Measurements from ENCODE around the gene AMFR. TPM values are rescaled to one million over a fixed set of nuclear protein-coding genes. Genes with fewer than 3 reads are reported as not detected.

Gene AMFR
- total RNA-seq, 1 experiment from 2014 or later = 122 TPM

- no peak for DNase-seq (ENCODE audit: low read depth, low spot score)
- in situ Hi-C loops (cut with HindIII; ENCODE audit: low pct_unique_long_range_greater_than_20kb, low sequenced_read_pairs) = no loop called here
Observed at GRCh38 chr16:56345406-56346050, 79.8 kb downstream of the AMFR start.

DNA sequence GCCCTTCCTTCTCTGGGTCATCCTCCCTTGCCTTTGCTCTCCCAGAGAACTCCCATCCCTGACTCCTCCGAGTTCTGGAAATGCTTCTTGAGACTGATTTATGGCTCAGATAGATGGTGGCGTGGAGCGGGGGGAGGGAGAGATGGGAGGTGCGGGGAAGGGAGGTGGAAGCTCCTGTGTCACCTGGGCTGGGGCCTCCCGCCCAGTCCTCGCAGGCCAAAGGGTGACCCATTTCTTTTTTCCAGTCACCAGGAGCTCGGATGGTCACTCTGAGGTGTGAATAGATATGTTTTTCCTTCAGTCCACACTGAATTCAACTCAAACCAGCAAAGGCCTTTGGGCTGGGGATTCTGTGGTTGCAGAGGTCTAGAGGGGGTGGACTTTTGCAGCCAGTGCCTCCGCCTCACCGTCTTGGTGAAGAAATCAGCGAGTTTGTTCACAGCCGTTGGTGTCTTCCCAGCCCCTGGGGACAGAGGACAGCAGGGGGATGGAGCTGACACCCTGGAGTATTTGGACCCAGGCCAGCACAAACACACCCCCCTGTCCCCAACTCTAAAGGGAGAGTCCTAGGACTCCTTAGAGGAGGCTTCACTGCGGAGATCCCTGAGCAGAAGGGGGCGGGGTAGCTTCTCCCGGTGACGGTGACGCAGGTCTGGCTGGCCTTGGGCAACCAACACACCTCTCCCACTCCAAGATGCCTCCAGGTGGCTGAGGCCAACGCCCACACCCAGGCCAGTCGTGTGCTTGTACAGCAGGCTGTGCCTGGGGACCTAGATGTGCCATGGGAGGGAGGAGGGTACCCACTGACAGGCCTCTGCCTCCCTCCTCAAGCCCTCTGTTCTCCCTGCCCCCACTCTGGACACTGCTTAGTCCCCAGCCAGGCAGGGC is 80.6 kb downstream of the AMFR start:
- DNase-seq (ENCODE audit: low read depth, low spot score) = no peak
- in situ Hi-C loops (cut with HindIII; ENCODE audit: low pct_unique_long_range_greater_than_20kb, low sequenced_read_pairs) = no loop called here

- in situ Hi-C loops (cut with HindIII; ENCODE audit: low pct_unique_long_range_greater_than_20kb, low sequenced_read_pairs) = no loop called here
- DNase-seq (ENCODE audit: low read depth, low spot score) = no peak
Observed at GRCh38 chr16:56343661-56344517, 81.5 kb downstream of the AMFR start.

GRCh38 chr16:56341656-56342399 is 83.5 kb downstream of the AMFR start:
- in situ Hi-C loops (cut with HindIII; ENCODE audit: low pct_unique_long_range_greater_than_20kb, low sequenced_read_pairs) = no loop called here
- no peak for DNase-seq (ENCODE audit: low read depth, low spot score)

GRCh38 chr16:56340864-56341365 is 84.4 kb downstream of the AMFR start:
- DNase-seq (ENCODE audit: low read depth, low spot score) = no peak
- in situ Hi-C loops (cut with HindIII; ENCODE audit: low pct_unique_long_range_greater_than_20kb, low sequenced_read_pairs) = no loop called here

DNA sequence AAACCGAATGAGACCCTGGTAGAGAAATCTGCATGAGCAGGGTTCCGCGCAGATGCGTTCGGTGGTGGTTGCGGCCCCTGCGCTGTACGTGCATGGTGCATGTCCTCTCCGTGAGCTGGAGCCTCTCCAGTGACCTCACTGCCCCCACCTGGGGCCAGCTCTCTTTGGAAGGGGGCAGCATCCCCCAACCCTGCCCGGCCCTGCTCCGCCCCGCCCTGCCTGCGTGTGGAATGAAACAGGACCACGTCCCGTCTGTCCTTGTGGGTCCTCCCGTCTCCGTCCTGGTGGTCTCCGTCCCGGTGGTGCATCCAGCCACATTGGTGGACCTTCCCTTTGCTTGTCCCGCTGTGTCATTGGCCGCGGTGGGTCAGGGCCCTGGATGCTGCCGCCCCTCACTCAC is 84.9 kb downstream of the AMFR start:
- in situ Hi-C loops (cut with HindIII; ENCODE audit: low pct_unique_long_range_greater_than_20kb, low sequenced_read_pairs) = no loop called here
- DNase-seq (ENCODE audit: low read depth, low spot score) = no peak

GRCh38 chr16:56339431-56340195 is 85.7 kb downstream of the AMFR start:
- DNase-seq (ENCODE audit: low read depth, low spot score) = no peak
- in situ Hi-C loops (cut with HindIII; ENCODE audit: low pct_unique_long_range_greater_than_20kb, low sequenced_read_pairs) = no loop called here

DNA sequence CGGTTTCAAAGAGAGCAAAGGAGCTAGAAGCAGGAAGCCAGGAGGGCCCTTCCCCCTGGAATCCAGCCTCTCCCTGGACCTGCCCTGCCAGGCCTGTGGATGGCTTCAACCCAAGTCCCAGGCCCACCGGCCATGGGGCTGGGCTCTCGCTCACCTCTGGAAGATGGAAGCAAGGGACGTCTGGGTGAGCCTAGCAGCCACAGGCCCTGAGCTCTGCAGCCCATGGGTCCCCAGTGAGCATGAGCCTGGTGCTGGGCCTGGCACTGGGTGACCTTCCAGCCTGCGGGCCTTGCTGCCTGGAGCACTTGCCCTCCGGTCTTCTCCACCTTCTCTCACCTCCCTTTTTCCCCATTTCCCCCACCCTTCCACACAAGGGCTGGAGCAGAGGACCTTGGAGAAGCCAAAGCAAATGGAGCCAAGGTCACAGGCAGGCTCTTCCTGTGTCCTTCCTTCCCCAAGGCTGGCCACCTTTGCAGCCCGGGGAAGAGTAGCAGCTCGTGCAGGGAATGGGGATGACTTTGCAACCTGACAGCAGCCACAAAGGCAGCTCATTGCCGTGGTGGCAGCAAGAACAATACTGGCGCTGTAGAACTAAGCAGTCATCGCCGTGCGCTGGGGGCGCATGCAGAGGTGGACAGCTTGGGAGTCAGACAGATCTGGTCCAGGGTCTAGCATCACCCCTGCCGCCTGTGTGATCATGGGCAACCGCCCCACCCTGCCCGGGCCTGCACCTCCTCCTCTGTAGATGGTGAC is 86.6 kb downstream of the AMFR start:
- in situ Hi-C loops (cut with HindIII; ENCODE audit: low pct_unique_long_range_greater_than_20kb, low sequenced_read_pairs) = no loop called here
- no peak for DNase-seq (ENCODE audit: low read depth, low spot score)

GRCh38 chr16:56337858-56338325 is 87.5 kb downstream of the AMFR start:
- no peak for DNase-seq (ENCODE audit: low read depth, low spot score)
- in situ Hi-C loops (cut with HindIII; ENCODE audit: low pct_unique_long_range_greater_than_20kb, low sequenced_read_pairs) = no loop called here

DNA sequence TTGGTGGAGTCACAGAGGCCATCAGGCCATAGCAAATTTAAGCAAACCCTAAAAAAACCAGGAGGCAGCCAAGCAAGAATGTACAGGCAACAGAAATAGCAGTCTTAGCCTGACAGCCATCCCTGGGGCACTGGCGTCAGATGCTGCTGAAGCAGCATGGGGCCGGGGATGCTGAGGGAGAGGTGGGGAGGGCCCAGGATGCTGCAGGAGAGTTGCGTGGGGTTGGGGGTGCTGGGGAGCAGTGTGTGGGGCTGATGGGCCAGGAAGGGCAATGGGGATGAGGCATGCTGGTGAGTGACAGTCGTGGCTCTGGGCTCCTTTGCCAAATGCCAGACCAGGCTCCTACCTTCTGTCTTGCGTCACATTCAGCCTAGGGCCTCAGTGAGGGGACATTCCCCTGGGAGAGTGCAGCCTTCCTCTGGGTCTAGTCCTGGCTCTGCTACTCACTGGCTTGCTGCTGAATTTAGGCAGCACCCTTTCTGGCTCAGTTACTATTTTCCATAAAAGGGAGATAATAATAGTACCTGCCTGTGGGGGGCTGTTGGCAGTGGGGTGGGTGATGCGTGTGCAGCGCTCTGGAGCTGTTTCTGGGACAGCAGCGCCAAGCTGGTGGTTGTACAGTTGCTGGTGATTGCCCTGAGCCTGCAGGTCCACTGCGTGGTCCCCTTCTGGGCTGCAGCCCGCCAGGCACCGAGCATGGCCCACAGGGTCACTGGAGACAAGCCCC is 88.1 kb downstream of the AMFR start:
- in situ Hi-C loops (cut with HindIII; ENCODE audit: low pct_unique_long_range_greater_than_20kb, low sequenced_read_pairs) = no loop called here

DNA sequence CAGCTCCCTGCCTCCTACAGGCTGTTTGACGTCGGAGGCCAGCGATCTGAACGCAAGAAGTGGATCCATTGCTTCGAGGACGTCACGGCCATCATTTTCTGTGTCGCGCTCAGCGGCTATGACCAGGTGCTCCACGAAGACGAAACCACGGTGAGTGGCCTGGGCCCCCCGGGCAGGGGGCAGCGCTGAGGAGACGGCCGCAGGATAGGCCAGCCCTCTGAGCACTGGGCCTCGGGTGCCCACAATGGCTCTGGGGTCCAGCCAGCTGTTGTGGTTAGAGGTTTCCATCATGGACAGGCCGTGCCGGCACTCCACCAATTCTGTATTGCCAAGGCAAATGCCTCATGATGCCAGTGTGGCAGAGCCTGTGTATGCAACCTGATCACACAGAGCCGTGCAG is 88.6 kb downstream of the AMFR start:
- no peak for DNase-seq (ENCODE audit: low read depth, low spot score)
- in situ Hi-C loops (cut with HindIII; ENCODE audit: low pct_unique_long_range_greater_than_20kb, low sequenced_read_pairs) = no loop called here

More for the DNA sequence above, 88.1 kb downstream of the AMFR start:
- DNase-seq (ENCODE audit: low read depth, low spot score) = no peak

DNA sequence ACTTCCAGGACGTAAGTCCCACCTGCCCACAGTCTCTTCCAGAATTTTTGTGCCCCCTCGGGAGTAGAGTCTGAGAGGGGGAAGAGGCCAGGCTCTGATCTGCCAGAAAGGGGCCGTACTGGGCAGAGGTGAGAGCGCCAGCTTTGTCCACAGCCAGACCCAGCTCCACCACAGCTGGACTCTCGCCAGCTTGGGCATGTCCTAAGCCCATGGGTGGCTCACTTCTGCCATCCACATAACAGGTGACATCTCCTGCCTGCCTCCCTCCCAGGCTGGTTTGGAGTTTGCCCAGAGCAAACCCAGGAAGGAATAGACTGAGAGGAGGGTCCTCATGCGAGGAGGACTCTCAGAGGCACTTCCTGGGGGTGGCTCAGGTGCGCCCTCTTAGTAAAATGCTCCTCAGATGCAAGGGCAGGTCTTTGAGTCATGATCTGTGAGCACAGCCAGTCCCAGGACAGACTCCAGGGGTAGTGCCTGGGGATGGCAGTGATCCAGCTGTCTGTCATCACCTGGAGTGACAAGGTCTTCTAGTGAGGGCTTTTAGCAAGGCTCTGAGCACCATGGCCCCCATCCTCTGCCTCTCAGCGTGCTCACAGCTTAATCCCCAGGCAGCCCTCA is 89.2 kb downstream of the AMFR start:
- in situ Hi-C loops (cut with HindIII; ENCODE audit: low pct_unique_long_range_greater_than_20kb, low sequenced_read_pairs) = no loop called here
- DNase-seq (ENCODE audit: low read depth, low spot score) = no peak

GRCh38 chr16:56334761-56335160 is 90.6 kb downstream of the AMFR start:
- in situ Hi-C loops (cut with HindIII; ENCODE audit: low pct_unique_long_range_greater_than_20kb, low sequenced_read_pairs) = no loop called here
- DNase-seq (ENCODE audit: low read depth, low spot score) = no peak

- in situ Hi-C loops (cut with HindIII; ENCODE audit: low pct_unique_long_range_greater_than_20kb, low sequenced_read_pairs) = no loop called here
- peak; percentile 82 for DNase-seq (ENCODE audit: low read depth, low spot score)
Observed at GRCh38 chr16:56332464-56333079, 92.8 kb downstream of the AMFR start.

DNA sequence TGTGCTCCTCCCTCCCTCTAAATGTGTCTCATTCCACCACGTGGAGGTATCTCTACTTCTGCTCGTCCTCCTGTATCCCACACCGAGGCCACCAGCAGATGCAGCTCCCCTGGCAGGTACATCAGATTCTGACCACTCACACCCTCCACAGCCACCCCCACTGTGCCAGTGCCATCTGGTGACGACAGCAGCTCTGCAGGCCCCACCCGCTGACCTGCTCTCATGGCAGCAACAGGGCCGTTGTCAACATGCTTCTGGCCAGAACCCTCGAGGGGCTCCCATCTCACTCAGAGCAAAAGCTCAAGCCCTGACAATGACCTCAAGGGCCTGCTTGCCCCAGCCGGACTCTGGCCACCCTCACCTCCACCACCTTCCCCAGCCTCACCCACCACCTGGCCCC is 93.4 kb downstream of the AMFR start:
- no peak for DNase-seq (ENCODE audit: low read depth, low spot score)
- in situ Hi-C loops (cut with HindIII; ENCODE audit: low pct_unique_long_range_greater_than_20kb, low sequenced_read_pairs) = no loop called here
